NT2/D1 (cell line): ENCODE measurements around the gene ATP5PB.

ENCODE experiments used
- DNase-seq: peaks from one replicate; pipeline ENCODE4 v3.0.0-alpha.2; 2011; ENCODE audit warnings: low read depth, low spot score
- H3K27me3 ChIP-seq: 2 replicates; pipeline ENCODE4 v1.6.0; 2011; ENCODE audit warnings: mild to moderate bottlenecking; ENCODE audit not compliant: insufficient read length, insufficient read depth
- H3K36me3 ChIP-seq: 2 replicates; pipeline ENCODE4 v1.6.1; 2011; ENCODE audit warnings: mild to moderate bottlenecking, low read length, mixed read lengths; ENCODE audit not compliant: insufficient read depth, insufficient read length
- H3K4me1 ChIP-seq: 2 replicates; pipeline ENCODE4 v1.5.1; 2011; ENCODE audit not compliant: insufficient read depth, insufficient read length
- H3K4me3 ChIP-seq: 2 replicates; pipeline ENCODE4 v1.5.1; 2011; ENCODE audit warnings: low read depth; ENCODE audit not compliant: insufficient read length
- H3K9ac ChIP-seq: 2 replicates; pipeline ENCODE4 v1.6.0; 2011; ENCODE audit warnings: low read depth; ENCODE audit not compliant: insufficient read length
- H3K9me3 ChIP-seq: 2 replicates; pipeline ENCODE4 v1.5.1; 2011; ENCODE audit warnings: mild to moderate bottlenecking, low read length; ENCODE audit not compliant: insufficient read depth
- SUZ12 ChIP-seq: IDR thresholded peaks from 2 replicates; pipeline ENCODE4 v1.6.1; 2011; ENCODE audit not compliant: insufficient read length, insufficient read depth; ENCODE audit errors: extremely low read depth
- YY1 ChIP-seq: IDR thresholded peaks from 2 replicates; pipeline ENCODE4 v1.6.1; 2011; ENCODE audit not compliant: insufficient read length, insufficient read depth
- ZNF274 ChIP-seq: IDR thresholded peaks from 2 replicates; pipeline ENCODE4 v1.6.1; 2011; ENCODE audit warnings: mild to moderate bottlenecking, low read depth, low read length

ATP5PB gene

DNA sequence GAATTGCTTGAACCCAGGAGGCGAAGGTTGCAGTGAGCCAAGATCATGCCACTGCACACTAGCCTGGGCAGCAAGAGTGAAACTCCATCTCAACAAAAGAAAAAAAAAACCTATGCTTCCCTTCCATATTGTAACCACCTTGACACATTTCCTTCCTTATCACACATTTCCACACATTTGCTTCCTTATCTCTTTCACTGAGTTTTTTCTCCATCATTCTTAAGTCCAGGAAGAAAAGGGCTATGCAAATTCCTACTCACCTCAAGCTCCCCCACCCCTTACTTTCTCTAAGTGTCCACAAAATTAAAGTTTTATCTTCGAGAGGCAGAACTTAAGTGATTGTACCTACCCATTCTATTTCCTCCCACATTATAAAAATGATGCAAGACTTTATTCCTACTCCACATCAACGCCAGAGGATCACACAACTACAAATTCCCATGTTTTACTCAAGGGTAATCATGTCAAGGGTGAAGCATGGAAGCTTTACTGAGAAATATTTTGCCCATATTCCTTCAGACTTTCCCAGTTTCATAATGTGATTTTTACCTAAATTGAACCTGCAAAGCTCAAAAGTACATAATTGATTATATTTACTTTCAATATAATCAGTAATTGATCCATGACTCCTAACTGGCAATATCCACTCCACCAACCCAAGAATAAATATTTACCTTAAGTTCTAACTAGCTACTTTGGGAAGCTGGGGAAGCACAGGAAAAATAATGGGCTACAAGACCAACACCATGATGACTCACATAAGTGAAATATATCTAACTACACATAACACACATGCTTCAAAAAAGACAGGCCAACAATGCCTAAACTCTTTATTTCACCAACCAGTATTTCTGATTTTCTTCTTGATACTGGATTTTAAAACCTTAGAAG, 9.6 kb upstream of the ATP5PB start:
- Histone ChIP-seq H3K9ac (no peak overlapping the region), H3K4me3 (no peak overlapping the region), H3K27me3 (no peaks in the 10 kb centered on the region), H3K9me3 (no peaks in the 10 kb centered on the region), H3K4me1 (no peaks in the 10 kb centered on the region), H3K36me3 (peaks cover 75% of the 10 kb centered on the region)
- DNase-seq = no peak
- TF ChIP-seq ZNF274 (no peak), SUZ12 (no peak), YY1 (no peak)

DNA sequence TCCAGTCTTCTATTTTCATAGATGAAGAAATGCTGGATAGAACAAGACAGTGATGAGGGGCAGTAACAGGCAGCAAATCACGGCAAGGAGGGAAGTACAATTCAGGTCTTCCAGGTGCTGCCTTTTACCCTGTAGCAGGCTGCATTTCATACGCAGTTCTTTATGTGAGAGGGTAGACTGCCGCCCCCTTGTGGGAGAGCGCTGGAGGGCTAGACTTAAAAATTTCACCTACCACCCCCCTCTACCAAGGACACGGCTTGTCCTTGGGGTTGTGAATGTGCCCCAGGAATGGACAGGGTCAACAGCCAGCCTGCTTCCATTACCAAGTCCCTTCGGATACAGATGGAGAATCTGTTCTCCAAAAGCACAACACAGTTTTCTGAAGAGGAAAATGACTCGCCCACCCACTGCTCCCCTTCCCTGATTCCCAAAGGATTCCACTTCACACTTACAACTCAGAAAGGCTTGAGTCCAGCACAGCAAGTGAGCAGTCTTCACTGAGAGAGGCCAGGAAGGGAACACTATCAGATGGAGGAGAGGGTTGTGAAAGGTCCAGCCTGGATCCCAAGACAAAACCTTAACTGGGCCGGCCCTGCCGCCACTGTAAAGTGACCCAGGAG, 7.6 kb upstream of the ATP5PB start:
- Histone ChIP-seq H3K36me3 (peaks cover 95% of the 10 kb centered on the region), H3K27me3 (no peaks in the 10 kb centered on the region), H3K4me1 (no peaks in the 10 kb centered on the region), H3K9ac (no peak overlapping the region), H3K9me3 (no peaks in the 10 kb centered on the region), H3K4me3 (no peak overlapping the region)
- peak; percentile 36 for DNase-seq
- TF ChIP-seq ZNF274 = no peak
- TF ChIP-seq SUZ12 = no peak
- TF ChIP-seq YY1 = no peak

DNA sequence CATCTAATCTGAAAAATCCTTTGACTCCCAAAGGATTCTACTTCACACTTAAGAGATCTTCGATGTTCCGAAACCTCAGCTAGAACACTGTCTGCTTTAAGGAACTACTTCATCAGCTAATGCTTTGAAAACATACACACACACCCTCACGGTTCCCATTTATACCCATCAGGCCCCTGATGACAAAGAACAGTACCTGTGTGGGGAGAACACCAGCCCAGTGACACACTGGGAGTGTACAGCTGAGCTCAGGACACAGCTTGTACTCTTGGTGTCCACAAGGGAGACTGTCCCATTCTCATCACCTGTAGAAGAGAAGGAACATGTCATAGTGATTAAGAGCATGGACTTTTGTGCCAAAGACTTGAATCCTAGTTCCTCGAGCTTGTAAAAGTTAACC, 6.8 kb upstream of the ATP5PB start:
- no peak for DNase-seq

GRCh38 chr1:111444031-111444430, 5.2 kb upstream of the ATP5PB start:
- DNase-seq = no peak
- H3K9ac ChIP-seq = no peak overlapping the region
- peaks cover 90% of the 10 kb centered on the region for H3K36me3 ChIP-seq
- TF ChIP-seq ZNF274 = no peak
- TF ChIP-seq SUZ12 = no peak
- TF ChIP-seq YY1 = no peak
- no peaks in the 10 kb centered on the region for H3K9me3 ChIP-seq
- peaks cover 3% of the 10 kb centered on the region for H3K4me1 ChIP-seq
- no peak overlapping the region for H3K4me3 ChIP-seq
- H3K27me3 ChIP-seq = no peaks in the 10 kb centered on the region

More for the DNA sequence above, 6.8 kb upstream of the ATP5PB start:
- peaks cover 3% of the 10 kb centered on the region for H3K4me1 ChIP-seq
- H3K27me3 ChIP-seq = no peaks in the 10 kb centered on the region
- peaks cover 100% of the 10 kb centered on the region for H3K36me3 ChIP-seq
- H3K9me3 ChIP-seq = no peaks in the 10 kb centered on the region
- TF ChIP-seq YY1 (no peak), ZNF274 (no peak), SUZ12 (no peak)
- H3K4me3 ChIP-seq = no peak overlapping the region
- no peak overlapping the region for H3K9ac ChIP-seq

DNA sequence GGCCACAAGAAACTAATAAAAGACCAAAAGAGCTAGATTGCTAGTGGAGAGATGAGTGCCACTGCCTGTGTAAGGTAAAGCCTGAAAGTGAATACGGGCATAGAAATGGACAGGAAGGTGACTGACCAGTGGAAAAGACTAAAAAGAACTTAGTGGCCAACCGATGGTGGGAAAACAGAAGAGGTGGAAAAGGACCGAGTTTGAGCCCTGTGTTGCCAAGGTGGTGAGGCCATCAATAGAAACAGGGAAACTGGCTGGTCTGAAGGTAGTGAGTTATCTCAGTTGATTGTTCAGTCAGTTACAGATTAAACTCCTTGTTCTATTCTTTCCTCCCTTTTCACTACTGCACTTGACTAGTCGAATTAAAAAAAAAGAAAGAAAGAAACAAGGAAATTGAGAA, 2.7 kb upstream of the ATP5PB start:
- no peak for TF ChIP-seq YY1
- no peak for TF ChIP-seq ZNF274
- no peak for TF ChIP-seq SUZ12
- H3K4me3 ChIP-seq = no peak overlapping the region
- no peak overlapping the region for H3K9ac ChIP-seq
- H3K36me3 ChIP-seq = peaks cover 79% of the 10 kb centered on the region
- peaks cover 3% of the 10 kb centered on the region for H3K4me1 ChIP-seq
- H3K27me3 ChIP-seq = no peaks in the 10 kb centered on the region
- DNase-seq = no peak
- H3K9me3 ChIP-seq = no peaks in the 10 kb centered on the region

GRCh38 chr1:111446967-111447892, 2.0 kb upstream of the ATP5PB start:
- Histone ChIP-seq H3K4me3 (peak overlapping the region; percentile 97), H3K27me3 (no peaks in the 10 kb centered on the region), H3K9ac (peak overlapping the region; percentile 92), H3K36me3 (peaks cover 78% of the 10 kb centered on the region), H3K9me3 (no peaks in the 10 kb centered on the region), H3K4me1 (peaks cover 3% of the 10 kb centered on the region)
- no peak for DNase-seq
- TF ChIP-seq ZNF274 (no peak), YY1 (no peak), SUZ12 (no peak)

DNA sequence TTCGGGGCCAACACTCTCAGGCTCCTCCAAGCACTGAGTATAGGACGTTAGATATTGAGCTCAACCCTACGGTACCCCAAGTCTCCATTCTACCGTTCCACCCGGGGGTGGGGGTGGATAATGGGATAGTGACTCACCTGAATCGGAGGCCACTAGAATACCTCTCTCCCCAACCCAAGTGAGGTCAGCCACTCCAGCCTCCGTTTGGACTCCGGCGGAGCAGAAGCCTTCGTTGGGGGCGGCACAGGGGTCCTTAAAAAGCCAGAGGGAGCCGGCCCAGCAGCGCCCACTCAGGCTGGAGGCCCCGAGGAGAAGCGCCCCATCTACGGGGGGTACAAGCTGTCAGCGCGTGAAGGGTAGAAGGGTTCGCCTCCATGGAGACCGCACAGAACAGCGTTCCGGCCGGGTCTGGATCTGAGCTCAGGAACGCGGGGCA, 764 bp upstream of the ATP5PB start:
- H3K4me3 ChIP-seq = peak overlapping the region; percentile 97
- H3K4me1 ChIP-seq = peaks cover 3% of the 10 kb centered on the region
- peak overlapping the region; percentile 92 for H3K9ac ChIP-seq
- no peaks in the 10 kb centered on the region for H3K27me3 ChIP-seq
- TF ChIP-seq SUZ12 = no peak
- no peak for TF ChIP-seq YY1
- TF ChIP-seq ZNF274 = no peak
- no peak for DNase-seq
- peaks cover 78% of the 10 kb centered on the region for H3K36me3 ChIP-seq
- no peaks in the 10 kb centered on the region for H3K9me3 ChIP-seq
